ENCODE data around the gene ZFHX2.
A peak's percentile ranks its signal among the peaks of the same experiment; 100 is the strongest.

ZFHX2 gene

DNA sequence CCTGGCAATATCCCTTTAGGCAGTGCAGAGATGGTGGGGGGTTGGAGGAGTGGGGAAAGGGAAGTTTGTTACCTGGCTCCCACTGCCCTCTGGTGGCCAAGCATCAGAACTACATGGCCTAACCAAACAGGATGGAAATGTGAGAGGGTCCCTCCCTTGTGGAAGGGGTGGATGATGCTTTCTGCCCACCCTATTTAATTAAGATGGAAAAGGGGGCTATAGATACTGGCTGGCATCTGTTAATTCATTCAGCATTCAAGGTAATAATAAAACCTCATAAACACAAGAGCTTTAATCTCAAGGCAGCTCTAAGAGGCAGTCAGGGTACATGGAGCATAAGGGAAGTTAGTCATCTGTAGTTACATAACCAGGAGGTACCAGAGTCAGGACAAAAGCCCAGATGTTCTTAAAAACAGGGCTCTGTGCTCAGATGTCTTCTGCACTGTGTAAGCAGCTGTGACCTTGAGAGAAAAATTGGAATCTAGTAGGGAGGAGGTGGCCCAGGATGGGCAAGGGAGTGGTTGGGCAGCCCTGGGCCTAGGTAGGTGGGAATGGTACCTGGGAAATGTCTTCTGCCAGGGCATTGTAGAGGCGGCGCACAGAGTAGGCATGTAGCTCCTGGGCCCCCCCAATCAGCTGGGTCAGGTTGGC, 11.4 kb upstream of the ZFHX2 start:
- TF ChIP-seq, protein P1, sequence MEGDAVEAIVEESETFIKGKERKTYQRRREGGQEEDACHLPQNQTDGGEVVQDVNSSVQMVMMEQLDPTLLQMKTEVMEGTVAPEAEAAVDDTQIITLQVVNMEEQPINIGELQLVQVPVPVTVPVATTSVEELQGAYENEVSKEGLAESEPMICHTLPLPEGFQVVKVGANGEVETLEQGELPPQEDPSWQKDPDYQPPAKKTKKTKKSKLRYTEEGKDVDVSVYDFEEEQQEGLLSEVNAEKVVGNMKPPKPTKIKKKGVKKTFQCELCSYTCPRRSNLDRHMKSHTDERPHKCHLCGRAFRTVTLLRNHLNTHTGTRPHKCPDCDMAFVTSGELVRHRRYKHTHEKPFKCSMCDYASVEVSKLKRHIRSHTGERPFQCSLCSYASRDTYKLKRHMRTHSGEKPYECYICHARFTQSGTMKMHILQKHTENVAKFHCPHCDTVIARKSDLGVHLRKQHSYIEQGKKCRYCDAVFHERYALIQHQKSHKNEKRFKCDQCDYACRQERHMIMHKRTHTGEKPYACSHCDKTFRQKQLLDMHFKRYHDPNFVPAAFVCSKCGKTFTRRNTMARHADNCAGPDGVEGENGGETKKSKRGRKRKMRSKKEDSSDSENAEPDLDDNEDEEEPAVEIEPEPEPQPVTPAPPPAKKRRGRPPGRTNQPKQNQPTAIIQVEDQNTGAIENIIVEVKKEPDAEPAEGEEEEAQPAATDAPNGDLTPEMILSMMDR (IDR thresholded peaks at IDR 0.05; ENCODE audit: extremely low read depth, insufficient read depth, missing control alignments): peak; percentile 82
- in situ Hi-C loops (cut with MboI; ENCODE audit: low pct_unique_long_range_greater_than_20kb, low sequenced_read_pairs, unreplicated experiment): no loop called here
- peak; percentile 63 for DNase-seq (ENCODE audit: low spot score)

DNA sequence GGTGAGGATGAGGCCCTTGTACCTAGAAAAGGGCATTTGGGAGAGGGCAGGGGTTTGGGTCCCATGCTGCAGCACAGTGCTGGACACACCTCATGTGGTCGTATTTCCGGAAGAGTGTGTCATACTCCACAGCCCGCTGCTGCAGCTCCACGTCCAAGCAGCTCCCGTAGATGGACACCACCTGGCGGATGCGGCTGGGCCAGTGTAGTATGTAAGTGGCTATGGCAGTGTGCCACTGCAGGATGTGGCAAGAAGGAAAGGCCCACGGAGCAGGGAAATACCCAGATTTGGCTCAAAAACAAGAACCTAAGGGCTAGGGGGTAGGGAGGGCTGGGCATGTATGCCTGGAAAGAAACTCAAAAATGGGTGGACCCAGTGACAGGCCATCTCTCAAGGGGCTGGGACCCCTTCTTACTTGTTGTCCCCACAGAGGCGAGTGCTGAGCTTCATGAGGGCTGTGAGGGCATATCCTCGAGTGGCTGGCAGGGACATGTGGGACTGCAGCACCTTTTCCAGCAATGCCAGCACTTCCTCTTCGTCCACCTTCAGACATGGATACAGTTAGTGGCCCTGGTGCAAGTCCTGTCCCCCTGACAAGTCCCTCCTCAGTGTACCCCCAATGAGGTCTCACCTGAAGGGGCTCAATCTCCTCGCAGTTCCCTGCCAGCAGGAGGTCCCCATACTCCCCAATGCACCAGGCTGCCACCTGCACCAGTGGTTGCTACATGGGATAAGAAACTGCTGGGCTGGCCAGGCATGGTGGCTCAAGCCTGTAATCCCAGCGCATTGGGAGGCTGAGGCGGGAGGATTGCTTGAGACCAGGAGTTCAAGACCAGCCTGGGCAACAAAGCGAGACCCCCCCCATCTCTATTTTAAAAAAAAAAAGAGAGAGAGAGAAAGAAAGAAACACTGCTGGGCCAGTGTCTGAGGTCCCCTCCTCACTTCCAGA, 10.6 kb upstream of the ZFHX2 start:
- DNase-seq (ENCODE audit: low spot score): no peak
- TF ChIP-seq, protein P1 (IDR thresholded peaks at IDR 0.05; ENCODE audit: extremely low read depth, insufficient read depth, missing control alignments): no peak
- in situ Hi-C loops (cut with MboI; ENCODE audit: low pct_unique_long_range_greater_than_20kb, low sequenced_read_pairs, unreplicated experiment): no loop called here

GRCh38 chr14:23561259-23561658, 9.7 kb upstream of the ZFHX2 start:
- in situ Hi-C loops (cut with MboI; ENCODE audit: low pct_unique_long_range_greater_than_20kb, low sequenced_read_pairs, unreplicated experiment): no loop called here
- TF ChIP-seq, protein P1 (IDR thresholded peaks at IDR 0.05; ENCODE audit: extremely low read depth, insufficient read depth, missing control alignments): no peak
- no peak for DNase-seq (ENCODE audit: low spot score)

GRCh38 chr14:23559926-23560520, 8.5 kb upstream of the ZFHX2 start:
- in situ Hi-C loops (cut with MboI; ENCODE audit: low pct_unique_long_range_greater_than_20kb, low sequenced_read_pairs, unreplicated experiment): no loop called here
- no peak for DNase-seq (ENCODE audit: low spot score)
- TF ChIP-seq, protein P1 (IDR thresholded peaks at IDR 0.05; ENCODE audit: extremely low read depth, insufficient read depth, missing control alignments): no peak

DNA sequence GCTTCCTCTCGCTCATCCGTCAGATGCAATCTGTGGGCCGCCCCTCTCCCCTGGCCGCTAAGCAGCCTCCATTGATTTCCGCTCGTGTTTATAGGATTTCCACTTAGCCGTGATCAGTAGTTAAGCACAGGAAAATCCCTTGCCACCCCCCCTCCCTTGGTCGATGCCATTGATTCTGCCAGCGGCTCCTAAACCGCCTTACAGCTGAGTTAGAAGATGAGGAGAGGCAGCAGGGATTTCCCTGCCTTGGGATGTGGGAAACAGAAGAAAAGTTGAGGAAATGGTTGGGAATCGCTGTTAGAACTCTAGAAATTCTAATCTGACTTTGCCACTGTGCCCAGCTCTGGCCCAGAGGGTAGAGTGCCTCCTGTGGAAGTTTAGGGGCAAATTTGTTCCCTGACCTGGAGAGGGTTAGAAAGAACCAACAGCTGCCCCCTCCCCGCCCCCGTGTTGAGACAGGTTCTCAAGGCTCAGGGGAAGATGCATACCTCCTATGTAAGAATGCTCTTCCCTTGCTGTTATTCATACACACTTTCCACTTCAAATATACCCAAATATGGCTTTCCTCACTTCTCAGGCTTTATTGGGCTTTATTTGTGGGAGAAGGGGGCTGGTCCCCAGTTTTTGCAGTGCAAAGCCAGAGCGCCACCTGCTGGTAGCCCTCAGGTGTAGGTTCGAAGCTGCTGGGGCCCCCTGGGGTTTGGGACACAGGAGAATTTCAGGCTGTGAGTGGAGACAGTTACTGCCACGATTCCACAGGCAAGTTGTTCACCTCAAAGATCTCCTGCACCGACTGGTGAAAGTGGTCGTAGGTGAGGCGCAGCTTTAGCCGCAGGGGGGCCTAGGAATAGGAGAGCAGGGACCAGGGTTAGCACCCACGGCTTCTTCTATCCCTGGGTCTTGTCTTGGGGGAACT, 7.7 kb upstream of the ZFHX2 start:
- TF ChIP-seq, protein P1 (IDR thresholded peaks at IDR 0.05; ENCODE audit: extremely low read depth, insufficient read depth, missing control alignments): peak; percentile 92
- DNase-seq (ENCODE audit: low spot score): peak; percentile 60
- in situ Hi-C loops (cut with MboI; ENCODE audit: low pct_unique_long_range_greater_than_20kb, low sequenced_read_pairs, unreplicated experiment): no loop called here
